NB4 (cell line): ENCODE data around the gene ICE2.

Experiments used
- DNase-seq: peaks from one replicate; pipeline ENCODE4 v3.0.0; 2010; ENCODE audit warnings: low read depth
- H3K4me3 ChIP-seq: one replicate; pipeline ENCODE4 v1.5.1; 2011; ENCODE audit warnings: mild to moderate bottlenecking, low read depth, low read length, moderate library complexity
- CTCF ChIP-seq: IDR thresholded peaks from one replicate; pipeline ENCODE4 v1.5.1; 2012; ENCODE audit warnings: low read depth, low read length
- MAX ChIP-seq: IDR thresholded peaks from 2 replicates; pipeline ENCODE4 v1.6.1; 2011; ENCODE audit warnings: low read depth, low read length
- MYC ChIP-seq: IDR thresholded peaks from 2 replicates; pipeline ENCODE4 v1.6.1; 2011; ENCODE audit warnings: low read depth, low read length
- POLR2A ChIP-seq: IDR thresholded peaks from 2 replicates; pipeline ENCODE4 v1.6.1; 2011; ENCODE audit warnings: mild to moderate bottlenecking; ENCODE audit not compliant: insufficient read length; ENCODE audit errors: extremely low read depth

Gene ICE2

GRCh38 chr15:60389261-60390077 lies 89.5 kb downstream of the ICE2 start:
- TF ChIP-seq MYC (no peak), MAX (no peak), CTCF (no peak), POLR2A (no peak)
- no peak overlapping the region for H3K4me3 ChIP-seq
- no peak for DNase-seq

- DNase-seq, result no peak
- no peak overlapping the region for H3K4me3 ChIP-seq
- TF ChIP-seq MYC (no peak), POLR2A (no peak)
Observed at GRCh38 chr15:60387321-60387720, 91.6 kb downstream of the ICE2 start.

- TF ChIP-seq POLR2A (no peak), MYC (no peak), CTCF (no peak), MAX (no peak)
- no peak for DNase-seq
- H3K4me3 ChIP-seq, result no peak overlapping the region
Observed at GRCh38 chr15:60386615-60387014, 92.3 kb downstream of the ICE2 start.

- H3K4me3 ChIP-seq, result no peak overlapping the region
- TF ChIP-seq MAX, result no peak
- TF ChIP-seq MYC, result no peak
- TF ChIP-seq POLR2A, result no peak
- TF ChIP-seq CTCF, result no peak
- DNase-seq, result no peak
Observed at GRCh38 chr15:60385620-60386552, 93.1 kb downstream of the ICE2 start.

- no peak for DNase-seq
- H3K4me3 ChIP-seq, result no peak overlapping the region
- no peak for TF ChIP-seq MYC
- no peak for TF ChIP-seq MAX
- no peak for TF ChIP-seq POLR2A
- TF ChIP-seq CTCF, result no peak
Observed at GRCh38 chr15:60384526-60385126, 94.3 kb downstream of the ICE2 start.

GRCh38 chr15:60384053-60384452 lies 94.9 kb downstream of the ICE2 start:
- TF ChIP-seq CTCF (no peak), MYC (no peak), POLR2A (no peak), MAX (no peak)
- no peak overlapping the region for H3K4me3 ChIP-seq
- no peak for DNase-seq
